ENCODE results near the gene CDH13. TPM values are rescaled to one million over a fixed set of nuclear protein-coding genes. Genes with fewer than 3 reads are reported as not detected.

CDH13 gene
- total and polyA plus RNA-seq, 9 of the 15 experiments (the other 6 are each of a cell fraction or from before 2014, with no cell fraction given) = 0.03 TPM; not detected in 8

GRCh38 chr16:83409347-83409746, 782.6 kb downstream of the CDH13 start:
- WGBS (ENCODE audit: insufficient coverage, low coverage, missing lambda C conversion rate) = 0% methylated on average over 3 of the region's 3 CpGs
- DNase-seq (ENCODE audit: extremely low read depth in 1 of 4, low spot score in 3 of 4) (no peak), FAIRE-seq (no peak), ATAC-seq (no peak)
- no peaks in the 10 kb centered on the region for H3K27me3 ChIP-seq (ENCODE audit: control insufficient read depth in 2 of 2, insufficient read depth in 2 of 2, low read length in 2 of 2)
- H2AFZ ChIP-seq (ENCODE audit: low read depth, low read length) = no peak overlapping the region
- in situ Hi-C loops (cut with MboI) (no loop called here), intact Hi-C loops (cut with micrococcal nuclease) (no loop called here)
- H3K27ac ChIP-seq (ENCODE audit: extremely low read depth, low read depth, low read length) = no peak overlapping the region
- TF ChIP-seq KDM5B (IDR thresholded peaks at IDR 0.05; ENCODE audit: insufficient replicate concordance, low read depth, low read length) (no peak), KDM2B (CRISPR knock-in tag; IDR thresholded peaks at IDR 0.05) (no peak), DMBX1 (CRISPR knock-in tag; IDR thresholded peaks at IDR 0.05; ENCODE audit: borderline replicate concordance) (no peak), EP400 (IDR thresholded peaks at IDR 0.05) (no peak), CREB5 (CRISPR knock-in tag; IDR thresholded peaks at IDR 0.05) (no peak), SMARCC2 (IDR thresholded peaks at IDR 0.05; ENCODE audit: low read depth) (no peak)
- H3K4me2 ChIP-seq (ENCODE audit: insufficient read depth, low read length) = no peak overlapping the region
- no peaks in the 10 kb centered on the region for H3K9me1 ChIP-seq (ENCODE audit: control insufficient read depth, insufficient read depth, low read length)
- no TSS peak for BruUV-seq (replicated peaks)
- H3K4me3 ChIP-seq = no peak overlapping the region
- no peaks in the 10 kb centered on the region for H4K20me1 ChIP-seq (replicated peaks; ENCODE audit: control insufficient read depth, insufficient read depth, low read length)
- no peaks in the 10 kb centered on the region for H3K4me1 ChIP-seq (replicated peaks in 1 of 2; ENCODE audit: control insufficient read depth in 2 of 2, insufficient read depth in 2 of 2, low read length in 2 of 2)
- CTCF ChIA-PET (ENCODE audit: low intra/inter-chr PET ratio) = no interaction called here
- H3K9me3 ChIP-seq (replicated peaks; ENCODE audit: control insufficient read depth, insufficient read depth, low read depth, low read length) = no peaks in the 10 kb centered on the region
- no peaks in the 10 kb centered on the region for H3K79me2 ChIP-seq (ENCODE audit: control insufficient read depth, insufficient read depth, low read length)
- H3K9ac ChIP-seq (ENCODE audit: insufficient read depth in 1 of 2, low read depth in 2 of 2, low read length in 2 of 2) = no peak overlapping the region
- H3K36me3 ChIP-seq (ENCODE audit: control insufficient read depth, insufficient read depth, low read length) = no peaks in the 10 kb centered on the region
- POLR2A ChIA-PET = no interaction called here

Measured in K562 (cell line).